Fibroblast of villous mesenchyme (primary cell): ENCODE data around the gene BMP3. TPM values are rescaled to one million over a fixed set of nuclear protein-coding genes. Genes with fewer than 3 reads are reported as not detected.

ENCODE experiments used
- DNase-seq: peaks from one replicate; pipeline ENCODE4 v3.0.0-alpha.2; 2010; ENCODE audit warnings: low read depth
- H3K4me3 ChIP-seq: 2 replicates; pipeline ENCODE4 v1.5.1; 2011; ENCODE audit warnings: low read depth, mild to moderate bottlenecking, low read length
- total RNA-seq: library from RNA; depleted of rRNA; stranded (reverse); fragments of >200 nt; gene quantifications from 2 replicates; pipeline ENCODE4 v1.2.3, GENCODE V29; 2012
- TF ChIP-seq, protein P1 (sequence below): IDR thresholded peaks from 2 replicates; pipeline ENCODE4 v1.5.1; 2012; ENCODE audit warnings: low read depth, mild to moderate bottlenecking, low read length; ENCODE audit not compliant: insufficient read depth

BMP3 gene
- total RNA-seq, 1 donor, result not detected

DNA sequence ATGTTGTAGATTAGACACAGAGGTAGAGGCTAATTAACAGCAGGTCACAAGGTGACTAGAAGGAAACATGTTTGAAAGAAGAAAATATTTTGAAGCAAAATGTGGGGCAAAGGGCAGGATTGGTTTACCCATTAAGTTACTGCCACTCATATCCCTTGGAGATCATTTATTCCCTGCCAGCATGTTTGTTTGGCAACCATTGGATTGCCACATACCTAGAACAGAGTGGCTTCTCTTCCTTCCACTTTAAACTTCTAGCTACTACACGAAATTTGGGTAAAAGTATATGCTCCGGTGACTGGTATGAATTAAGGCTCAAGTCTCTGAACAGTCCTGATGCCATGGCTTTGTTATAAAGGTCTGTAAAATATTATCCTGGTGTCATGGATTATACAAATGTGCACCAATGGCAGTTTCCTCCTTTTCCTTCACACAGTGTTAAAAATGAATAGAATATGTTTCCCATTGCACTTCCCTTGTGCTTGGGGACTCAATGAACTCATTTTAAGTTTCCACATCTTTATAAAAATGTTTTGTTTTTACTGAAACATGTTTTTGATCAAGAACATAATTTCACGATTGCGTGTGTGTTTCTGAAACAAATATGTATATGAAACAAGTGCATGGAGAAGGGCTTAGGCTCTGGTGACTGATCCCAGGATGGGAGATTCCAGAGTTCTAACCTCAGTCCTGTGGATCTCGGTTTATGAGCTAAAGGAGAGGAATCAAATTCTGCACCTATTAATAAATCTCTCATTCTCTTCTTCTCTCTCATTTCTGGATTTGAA is 12.3 kb downstream of the BMP3 start:
- H3K4me3 ChIP-seq, result no peak overlapping the region
- TF ChIP-seq, protein P1, sequence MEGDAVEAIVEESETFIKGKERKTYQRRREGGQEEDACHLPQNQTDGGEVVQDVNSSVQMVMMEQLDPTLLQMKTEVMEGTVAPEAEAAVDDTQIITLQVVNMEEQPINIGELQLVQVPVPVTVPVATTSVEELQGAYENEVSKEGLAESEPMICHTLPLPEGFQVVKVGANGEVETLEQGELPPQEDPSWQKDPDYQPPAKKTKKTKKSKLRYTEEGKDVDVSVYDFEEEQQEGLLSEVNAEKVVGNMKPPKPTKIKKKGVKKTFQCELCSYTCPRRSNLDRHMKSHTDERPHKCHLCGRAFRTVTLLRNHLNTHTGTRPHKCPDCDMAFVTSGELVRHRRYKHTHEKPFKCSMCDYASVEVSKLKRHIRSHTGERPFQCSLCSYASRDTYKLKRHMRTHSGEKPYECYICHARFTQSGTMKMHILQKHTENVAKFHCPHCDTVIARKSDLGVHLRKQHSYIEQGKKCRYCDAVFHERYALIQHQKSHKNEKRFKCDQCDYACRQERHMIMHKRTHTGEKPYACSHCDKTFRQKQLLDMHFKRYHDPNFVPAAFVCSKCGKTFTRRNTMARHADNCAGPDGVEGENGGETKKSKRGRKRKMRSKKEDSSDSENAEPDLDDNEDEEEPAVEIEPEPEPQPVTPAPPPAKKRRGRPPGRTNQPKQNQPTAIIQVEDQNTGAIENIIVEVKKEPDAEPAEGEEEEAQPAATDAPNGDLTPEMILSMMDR, result no peak
- DNase-seq, result no peak

GRCh38 chr4:81049330-81049729 is 18.8 kb downstream of the BMP3 start:
- TF ChIP-seq, protein P1, result no peak
- no peak for DNase-seq
- no peak overlapping the region for H3K4me3 ChIP-seq

DNA sequence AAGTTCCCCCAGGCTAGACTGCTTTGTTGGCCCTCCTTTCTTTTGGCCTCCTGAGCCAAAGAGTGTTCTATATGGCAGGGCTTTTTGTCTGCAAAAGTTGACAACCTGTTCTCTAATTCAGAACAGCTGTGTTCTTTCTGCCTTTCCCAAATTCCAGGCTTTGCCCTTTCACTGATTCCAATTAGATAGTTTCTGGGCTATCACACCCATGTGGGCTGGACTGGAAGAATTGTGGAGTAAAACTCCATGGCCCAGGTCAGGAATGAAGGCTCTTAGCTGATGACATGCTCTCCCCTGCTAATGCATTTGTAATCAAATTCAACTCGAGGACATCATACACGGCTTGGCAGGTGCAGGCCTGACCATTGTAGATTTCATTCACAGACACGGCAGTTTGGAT is 19.4 kb downstream of the BMP3 start:
- no peak overlapping the region for H3K4me3 ChIP-seq
- TF ChIP-seq, protein P1, result no peak
- no peak for DNase-seq

GRCh38 chr4:81052119-81053068 is 21.9 kb downstream of the BMP3 start:
- DNase-seq, result peak; percentile 53
- H3K4me3 ChIP-seq, result no peak overlapping the region
- TF ChIP-seq, protein P1, result peak; percentile 67

GRCh38 chr4:81058621-81059020 is 28.1 kb downstream of the BMP3 start:
- no peak overlapping the region for H3K4me3 ChIP-seq
- DNase-seq, result no peak
- TF ChIP-seq, protein P1, result no peak

DNA sequence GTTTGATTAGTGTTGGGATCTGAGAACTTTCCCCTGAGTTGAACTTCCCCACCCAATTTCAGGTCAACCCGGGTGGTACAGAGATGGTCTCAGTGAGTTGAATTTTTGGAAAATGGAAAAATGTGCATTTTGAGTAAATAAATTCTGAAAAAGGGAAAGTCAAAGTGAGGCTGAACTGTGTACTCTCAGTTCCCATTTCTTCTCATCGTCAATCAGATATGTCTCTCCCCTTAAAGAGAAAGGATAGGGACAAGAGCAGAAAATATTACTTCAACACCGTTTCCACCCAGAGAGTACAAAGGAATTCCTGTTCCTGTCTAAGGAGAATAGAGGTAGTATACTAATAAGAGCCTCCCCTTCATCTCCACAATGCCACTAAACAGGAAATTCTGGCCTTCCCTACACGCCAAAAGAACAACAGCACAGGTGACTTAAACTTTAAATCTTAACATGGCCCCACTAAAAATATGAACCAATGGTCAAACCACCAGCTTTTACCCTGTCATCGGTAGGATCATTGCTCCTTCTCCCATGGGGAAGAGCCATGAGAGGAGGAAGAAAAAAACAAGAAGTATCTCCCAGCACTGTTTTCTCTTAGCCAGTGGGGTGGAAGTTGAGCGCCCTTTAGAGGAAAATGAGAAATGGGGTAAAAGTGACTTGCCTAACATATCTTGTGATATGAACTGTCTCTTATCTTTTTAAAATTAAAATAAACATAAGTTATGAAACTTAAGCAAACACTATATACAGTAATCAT is 30.3 kb downstream of the BMP3 start:
- TF ChIP-seq, protein P1, result no peak
- H3K4me3 ChIP-seq, result no peak overlapping the region
- DNase-seq, result no peak
